IPS-18a (cell line): Measurements from ENCODE around the gene ABCA3.
"Not testable (repeated sequence)": the region's sequence is repeated elsewhere in the genome, so short reads cannot be mapped to it uniquely, and the experiment has no call there.

Experiments used
- H3K27ac ChIP-seq: one replicate; pipeline ENCODE4 v1.5.1; 2013; ENCODE audit warnings: low read length
- H3K27me3 ChIP-seq: one replicate; pipeline ENCODE4 v1.6.1; 2013; ENCODE audit warnings: mild to moderate bottlenecking, low read length; ENCODE audit not compliant: control insufficient read depth, insufficient read depth
- H3K36me3 ChIP-seq: one replicate; pipeline ENCODE4 v1.6.1; 2013; ENCODE audit warnings: low read depth, low read length; ENCODE audit not compliant: control insufficient read depth
- H3K4me1 ChIP-seq: one replicate; pipeline ENCODE4 v1.6.1; 2013; ENCODE audit warnings: low read depth, low read length; ENCODE audit not compliant: control insufficient read depth
- H3K4me3 ChIP-seq: one replicate; pipeline ENCODE4 v1.5.1; 2013; ENCODE audit warnings: low read length
- H3K9ac ChIP-seq: one replicate; pipeline ENCODE4 v1.6.1; 2013; ENCODE audit warnings: mild to moderate bottlenecking, low read length, moderate library complexity
- H3K9me3 ChIP-seq: one replicate; pipeline ENCODE4 v1.6.1; 2013; ENCODE audit warnings: low read depth, low read length; ENCODE audit not compliant: control insufficient read depth

The ABCA3 gene

GRCh38 chr16:2243031-2243528, 97.4 kb downstream of the ABCA3 start:
- Histone ChIP-seq H3K9ac (no peak overlapping the region), H3K27me3 (peaks cover 3% of the 10 kb centered on the region), H3K4me1 (no peaks in the 10 kb centered on the region), H3K27ac (no peak overlapping the region), H3K36me3 (peaks cover 38% of the 10 kb centered on the region), H3K4me3 (no peak overlapping the region), H3K9me3 (no peaks in the 10 kb centered on the region)

- no peaks in the 10 kb centered on the region for H3K9me3 ChIP-seq
- H3K36me3 ChIP-seq, result peaks cover 38% of the 10 kb centered on the region
- H3K27me3 ChIP-seq, result peaks cover 8% of the 10 kb centered on the region
- no peak overlapping the region for H3K27ac ChIP-seq
- H3K9ac ChIP-seq, result no peak overlapping the region
- no peak overlapping the region for H3K4me3 ChIP-seq
- no peaks in the 10 kb centered on the region for H3K4me1 ChIP-seq
Observed at GRCh38 chr16:2242598-2242997, 97.9 kb downstream of the ABCA3 start.

GRCh38 chr16:2240331-2240730, 100.2 kb downstream of the ABCA3 start:
- not testable (repeated sequence) for H3K9ac ChIP-seq, H3K4me1 ChIP-seq, H3K4me3 ChIP-seq, H3K9me3 ChIP-seq, H3K27ac ChIP-seq
- Histone ChIP-seq H3K27me3 (peaks cover 28% of the 10 kb centered on the region), H3K36me3 (peaks cover 27% of the 10 kb centered on the region)

- H3K4me1 ChIP-seq, result no peaks in the 10 kb centered on the region
- no peak overlapping the region for H3K4me3 ChIP-seq
- peaks cover 23% of the 10 kb centered on the region for H3K36me3 ChIP-seq
- H3K9me3 ChIP-seq, result no peaks in the 10 kb centered on the region
- H3K9ac ChIP-seq, result no peak overlapping the region
- H3K27ac ChIP-seq, result no peak overlapping the region
- H3K27me3 ChIP-seq, result peaks cover 28% of the 10 kb centered on the region
Observed at GRCh38 chr16:2238838-2239675, 101.5 kb downstream of the ABCA3 start.

- no peaks in the 10 kb centered on the region for H3K9me3 ChIP-seq
- H3K4me1 ChIP-seq, result no peaks in the 10 kb centered on the region
- H3K27ac ChIP-seq, result no peak overlapping the region
- peaks cover 28% of the 10 kb centered on the region for H3K27me3 ChIP-seq
- peaks cover 15% of the 10 kb centered on the region for H3K36me3 ChIP-seq
- H3K4me3 ChIP-seq, result no peak overlapping the region
- H3K9ac ChIP-seq, result no peak overlapping the region
Observed at GRCh38 chr16:2238150-2238837, 102.2 kb downstream of the ABCA3 start.

- no peaks in the 10 kb centered on the region for H3K4me1 ChIP-seq
- H3K9ac ChIP-seq, result no peak overlapping the region
- no peak overlapping the region for H3K27ac ChIP-seq
- H3K36me3 ChIP-seq, result peaks cover 15% of the 10 kb centered on the region
- peaks cover 28% of the 10 kb centered on the region for H3K27me3 ChIP-seq
- H3K9me3 ChIP-seq, result no peaks in the 10 kb centered on the region
- H3K4me3 ChIP-seq, result no peak overlapping the region
Observed at GRCh38 chr16:2237493-2238149, 102.9 kb downstream of the ABCA3 start.

GRCh38 chr16:2237102-2237482, 103.4 kb downstream of the ABCA3 start:
- Histone ChIP-seq H3K9ac (no peak overlapping the region), H3K36me3 (peaks cover 13% of the 10 kb centered on the region), H3K4me3 (peak overlapping the region; percentile 42)

GRCh38 chr16:2236337-2237101, 104.0 kb downstream of the ABCA3 start, which contains the start of gene DNASE1L2:
TSS of gene DNASE1L2 (plus strand) at chr16:2236444. CDS start at chr16:2236817, 373 bp downstream.
- peaks cover 17% of the 10 kb centered on the region for H3K36me3 ChIP-seq
- no peak within 1 kb of the TSS for H3K9ac ChIP-seq
- H3K4me3 ChIP-seq, result peak within 1 kb of the TSS; percentile 42
- H3K4me1 ChIP-seq, result no peaks in the 10 kb centered on the region
- peaks cover 28% of the 10 kb centered on the region for H3K27me3 ChIP-seq
- H3K9me3 ChIP-seq, result no peaks in the 10 kb centered on the region
- no peak within 1 kb of the TSS for H3K27ac ChIP-seq

More at GRCh38 chr16:2237102-2237482, 103.4 kb downstream of the ABCA3 start:
- H3K9me3 ChIP-seq, result no peaks in the 10 kb centered on the region
- no peaks in the 10 kb centered on the region for H3K4me1 ChIP-seq
- H3K27me3 ChIP-seq, result peaks cover 28% of the 10 kb centered on the region
- H3K27ac ChIP-seq, result no peak overlapping the region

GRCh38 chr16:2235695-2236336, 104.7 kb downstream of the ABCA3 start:
- H3K9me3 ChIP-seq, result no peaks in the 10 kb centered on the region
- no peak overlapping the region for H3K4me3 ChIP-seq
- H3K27ac ChIP-seq, result no peak overlapping the region
- no peaks in the 10 kb centered on the region for H3K4me1 ChIP-seq
- H3K27me3 ChIP-seq, result peaks cover 28% of the 10 kb centered on the region
- H3K36me3 ChIP-seq, result peaks cover 21% of the 10 kb centered on the region
- no peak overlapping the region for H3K9ac ChIP-seq

GRCh38 chr16:2235234-2235651, 105.3 kb downstream of the ABCA3 start:
- Histone ChIP-seq H3K9ac (no peak overlapping the region), H3K27me3 (peaks cover 28% of the 10 kb centered on the region), H3K4me1 (no peaks in the 10 kb centered on the region), H3K27ac (no peak overlapping the region), H3K9me3 (no peaks in the 10 kb centered on the region), H3K36me3 (peaks cover 21% of the 10 kb centered on the region), H3K4me3 (no peak overlapping the region)
